Esophagus (tissue), 2 donors: Measurements from ENCODE around the gene MYH10. TPM values are rescaled to one million over a fixed set of nuclear protein-coding genes. Genes with fewer than 3 reads are reported as not detected.
"Not testable (repeated sequence)": the region's sequence is repeated elsewhere in the genome, so short reads cannot be mapped to it uniquely, and the experiment has no call there.

Experiments
- H3K27ac ChIP-seq, 2 donors: one replicate each; pipeline ENCODE4 v1.5.1; 2013; ENCODE audit warnings: low read depth in 2 of 2, mild to moderate bottlenecking in 2 of 2, inconsistent platforms in 1 of 2, low read length in 1 of 2, moderate library complexity in 1 of 2
- H3K27me3 ChIP-seq, 2 donors: one replicate each; pipeline ENCODE4 v1.6.1; 2013; ENCODE audit warnings: low read length in 2 of 2, control low read depth in 1 of 2, mild to moderate bottlenecking in 1 of 2; ENCODE audit not compliant: insufficient read depth in 2 of 2, control insufficient read depth in 1 of 2
- H3K36me3 ChIP-seq, 2 donors: one replicate each; pipeline ENCODE4 v1.6.1; 2013; ENCODE audit warnings: low read length in 1 of 2; ENCODE audit not compliant: control insufficient read depth in 2 of 2, insufficient read depth in 2 of 2
- H3K4me1 ChIP-seq, 2 donors: one replicate each; pipeline ENCODE4 v1.6.1; 2013; ENCODE audit warnings: low read length in 1 of 2; ENCODE audit not compliant: control insufficient read depth in 2 of 2, insufficient read depth in 2 of 2
- H3K4me3 ChIP-seq, 2 donors: one replicate each; pipeline ENCODE4 v1.5.1; 2013; ENCODE audit warnings: low read length in 2 of 2, mild to moderate bottlenecking in 2 of 2, low read depth in 1 of 2, moderate library complexity in 1 of 2
- H3K9me3 ChIP-seq, 2 donors: one replicate each; pipeline ENCODE4 v1.6.1; 2013; ENCODE audit warnings: mild to moderate bottlenecking in 2 of 2, low read depth in 1 of 2, low read length in 1 of 2, moderate library complexity in 1 of 2; ENCODE audit not compliant: control insufficient read depth in 2 of 2, insufficient read depth in 1 of 2
- WGBS, 2 donors: extraction: QIAGEN DNeasy Blood & Tissue Kit; methylation state at CpG; one replicate each; pipeline ENCODE4 v1.1.7; 2013; 5-methylcytosine and 5-hydroxymethylcytosine counted together
- polyA plus RNA-seq, 2 donors: library from polyadenylated mRNA; stranded (reverse); fragments of 200-250 nt; gene quantifications; one replicate each; pipeline ENCODE4 v1.2.3, GENCODE V29; 2013
- donor health status: healthy with polysubstance abuse.
- donor health status: Bipolar disorder and iron deficiency.

The MYH10 gene
- polyA plus RNA-seq, 2 donors = 2.4 to 3.2 TPM

DNA sequence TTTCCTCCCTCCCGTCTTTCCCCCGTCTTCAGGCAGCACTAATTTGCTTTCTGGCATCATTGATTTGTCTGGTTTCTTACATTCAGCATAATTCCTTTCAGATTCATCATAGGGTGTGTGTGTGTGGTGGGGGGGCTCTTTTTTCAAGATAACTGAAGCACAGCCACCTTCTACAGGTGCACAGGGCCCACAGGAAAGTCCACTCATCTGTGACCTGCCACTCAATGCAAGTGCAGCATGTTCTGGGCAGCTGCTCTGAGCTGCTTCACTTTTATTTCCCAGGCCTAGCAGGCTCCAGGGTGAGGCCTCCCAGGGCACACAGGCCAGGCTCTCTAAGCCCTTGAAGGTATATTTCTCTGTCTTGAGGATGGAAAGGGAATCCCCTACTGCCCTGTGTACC lies 35.2 kb upstream of the MYH10 start:
- H3K4me3 ChIP-seq = no peak overlapping the region
- no peaks in the 10 kb centered on the region for H3K36me3 ChIP-seq
- 90 to 91% methylated on average over 2 of the region's 2 CpGs for WGBS, 2 donors
- H3K27ac ChIP-seq = no peak overlapping the region
- H3K9me3 ChIP-seq = no peaks in the 10 kb centered on the region
- H3K4me1 ChIP-seq = no peaks in the 10 kb centered on the region
- no peaks in the 10 kb centered on the region for H3K27me3 ChIP-seq

- no peaks in the 10 kb centered on the region for H3K36me3 ChIP-seq
- H3K4me3 ChIP-seq = no peak overlapping the region
- no peaks in the 10 kb centered on the region for H3K4me1 ChIP-seq
- 84 to 86% methylated on average over 12 of the region's 12 CpGs for WGBS, 2 donors
- no peaks in the 10 kb centered on the region for H3K9me3 ChIP-seq
- no peak overlapping the region for H3K27ac ChIP-seq
- no peaks in the 10 kb centered on the region for H3K27me3 ChIP-seq
These were observed 34.1 kb upstream of the MYH10 start for GRCh38 chr17:8664456-8665126.

DNA sequence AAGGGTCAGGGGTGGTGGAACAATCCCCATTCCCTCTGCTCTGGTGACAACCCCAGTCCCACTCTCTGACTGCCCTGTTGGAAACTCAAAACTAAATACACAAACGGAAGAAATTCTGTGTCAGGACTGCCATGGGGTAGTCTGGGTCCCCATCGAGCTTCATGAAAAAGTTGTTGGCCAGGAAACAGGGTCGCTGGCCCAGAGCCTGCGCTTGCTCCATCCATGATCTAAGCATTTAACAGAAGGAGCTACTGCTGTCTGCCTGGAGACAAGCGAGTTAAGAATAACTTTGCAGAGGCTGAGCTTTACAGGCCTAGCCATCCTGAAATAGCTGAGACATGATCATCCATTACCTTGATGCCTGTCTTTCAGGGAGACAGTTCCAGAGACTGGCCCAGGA lies 32.4 kb upstream of the MYH10 start:
- no peaks in the 10 kb centered on the region for H3K9me3 ChIP-seq
- WGBS, 2 donors = 84 to 86% methylated on average over 5 of the region's 5 CpGs
- H3K27ac ChIP-seq = no peak overlapping the region
- no peaks in the 10 kb centered on the region for H3K36me3 ChIP-seq
- H3K4me3 ChIP-seq = no peak overlapping the region
- no peaks in the 10 kb centered on the region for H3K4me1 ChIP-seq
- no peaks in the 10 kb centered on the region for H3K27me3 ChIP-seq

- Histone ChIP-seq H3K27me3 (no peaks in the 10 kb centered on the region), H3K4me3 (no peak overlapping the region), H3K27ac (no peak overlapping the region), H3K4me1 (no peaks in the 10 kb centered on the region), H3K36me3 (no peaks in the 10 kb centered on the region), H3K9me3 (no peaks in the 10 kb centered on the region)
- 78 to 84% methylated on average over 4 of the region's 4 CpGs for WGBS, 2 donors
These were observed 31.7 kb upstream of the MYH10 start for GRCh38 chr17:8662076-8662831.

DNA sequence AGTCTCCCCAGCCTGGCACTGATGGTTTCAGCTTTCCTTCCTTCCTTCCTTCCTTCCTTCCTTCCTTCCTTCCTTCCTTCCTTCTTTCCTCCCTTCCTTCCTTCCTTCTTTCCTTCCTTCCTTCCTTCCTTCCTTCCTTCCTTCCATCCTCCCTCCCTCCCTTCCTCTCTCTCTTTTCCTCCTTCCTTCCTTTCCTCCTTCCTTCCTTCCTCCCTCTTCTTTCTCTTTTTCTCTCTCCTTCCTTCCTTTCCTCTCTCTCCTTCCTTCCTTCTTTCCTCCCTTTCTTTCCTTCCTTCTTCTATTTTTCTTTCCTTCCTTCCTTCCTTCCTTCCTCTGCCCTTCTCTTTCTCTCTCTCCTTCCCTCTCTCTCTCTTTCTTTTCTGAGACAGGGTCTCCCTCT lies 30.2 kb upstream of the MYH10 start:
- H3K4me3 ChIP-seq, H3K4me1 ChIP-seq, H3K36me3 ChIP-seq, H3K27me3 ChIP-seq, H3K9me3 ChIP-seq, H3K27ac ChIP-seq: not testable (repeated sequence)

DNA sequence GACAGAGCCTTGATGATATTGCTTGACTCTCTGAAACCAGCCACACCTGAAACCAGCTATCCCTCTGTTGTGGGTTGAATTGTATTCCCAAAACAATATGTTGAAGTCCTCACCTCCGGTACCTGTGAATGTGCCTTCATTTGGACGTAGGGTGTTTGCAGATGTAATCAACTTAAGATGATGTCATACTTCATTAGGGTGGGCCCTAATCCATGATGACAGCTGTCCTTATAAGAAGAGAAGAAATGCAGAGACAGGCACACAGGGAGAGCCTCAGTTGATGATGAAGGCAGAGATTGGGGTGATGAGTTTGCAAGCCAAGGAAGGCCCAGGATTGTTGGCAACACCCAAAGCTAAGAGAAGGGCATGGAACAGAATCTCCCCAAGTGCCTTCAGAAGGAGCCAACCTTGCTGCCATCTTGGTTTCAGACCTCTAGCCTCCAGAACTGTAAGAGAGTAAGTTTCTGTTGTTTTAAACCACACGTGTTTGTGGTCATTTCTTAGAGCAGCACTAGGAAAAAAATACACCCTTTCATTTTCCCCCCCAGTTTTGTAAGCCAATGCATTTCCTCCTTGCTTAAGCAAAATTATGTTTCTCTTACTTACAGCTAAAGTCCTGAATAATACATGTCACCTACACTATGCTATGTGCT lies 29.4 kb upstream of the MYH10 start:
- Histone ChIP-seq H3K4me3 (no peak overlapping the region), H3K9me3 (peaks cover 0 to 9% of the 10 kb centered on the region in 2 donors), H3K36me3 (no peaks in the 10 kb centered on the region), H3K27me3 (no peaks in the 10 kb centered on the region), H3K27ac (no peak overlapping the region), H3K4me1 (no peaks in the 10 kb centered on the region)
- 78 to 83% methylated on average over 3 of the region's 3 CpGs for WGBS, 2 donors

GRCh38 chr17:8658810-8659209 lies 28.3 kb upstream of the MYH10 start:
- Histone ChIP-seq H3K27me3 (no peaks in the 10 kb centered on the region), H3K4me1 (no peaks in the 10 kb centered on the region), H3K9me3 (peaks cover 0 to 9% of the 10 kb centered on the region in 2 donors), H3K4me3 (no peak overlapping the region), H3K36me3 (no peaks in the 10 kb centered on the region), H3K27ac (no peak overlapping the region)
- 96 to 97% methylated on average over 6 of the region's 6 CpGs for WGBS, 2 donors

DNA sequence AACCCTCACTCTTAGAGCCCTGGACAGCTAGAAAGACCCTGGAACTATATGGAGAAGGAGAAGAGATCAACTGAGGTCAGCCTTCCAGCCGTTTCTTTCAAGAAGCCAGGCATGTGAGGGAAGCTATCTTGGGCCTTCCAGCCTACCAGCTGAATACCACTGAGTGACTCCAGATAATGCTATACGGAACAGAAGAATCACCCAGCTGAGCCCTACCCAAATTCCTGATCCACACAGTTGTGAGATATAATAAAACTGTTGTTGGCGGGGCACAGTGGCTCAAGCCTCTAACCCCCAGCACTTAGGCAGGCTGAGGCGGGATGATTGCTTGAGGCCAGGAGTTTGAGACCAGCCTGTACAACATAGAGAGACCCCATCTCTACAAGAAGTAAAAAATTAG lies 26.2 kb upstream of the MYH10 start:
- H3K9me3 ChIP-seq = peaks cover 0 to 9% of the 10 kb centered on the region in 2 donors
- no peaks in the 10 kb centered on the region for H3K27me3 ChIP-seq
- WGBS, 2 donors = 91 to 92% methylated on average over 4 of the region's 4 CpGs
- H3K36me3 ChIP-seq = no peaks in the 10 kb centered on the region
- H3K27ac ChIP-seq = no peak overlapping the region
- no peaks in the 10 kb centered on the region for H3K4me1 ChIP-seq
- no peak overlapping the region for H3K4me3 ChIP-seq

DNA sequence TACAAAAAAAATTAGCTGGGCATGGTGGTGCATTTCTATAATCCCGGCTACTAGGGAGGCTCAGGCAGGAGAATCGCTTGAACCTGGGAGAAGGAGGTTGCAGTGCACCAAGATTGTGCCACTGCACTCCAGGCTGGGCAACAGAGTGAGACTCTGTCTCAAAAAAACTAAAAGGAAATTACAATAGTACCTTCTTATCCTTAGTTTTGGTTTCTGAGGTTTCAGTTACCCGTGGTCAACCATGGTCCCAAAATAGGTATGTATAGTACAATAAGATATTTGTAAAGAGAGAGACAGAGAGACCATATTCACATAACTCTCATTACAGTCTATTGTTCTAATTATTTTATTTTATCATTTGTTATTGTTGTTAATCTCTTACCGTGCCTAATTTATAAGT lies 24.3 kb upstream of the MYH10 start:
- Histone ChIP-seq H3K4me1 (no peaks in the 10 kb centered on the region), H3K9me3 (peaks cover 0 to 9% of the 10 kb centered on the region in 2 donors), H3K4me3 (no peak overlapping the region), H3K27me3 (no peaks in the 10 kb centered on the region), H3K36me3 (no peaks in the 10 kb centered on the region), H3K27ac (no peak overlapping the region)
- 84 to 87% methylated on average over 4 of the region's 4 CpGs for WGBS, 2 donors
